Measurements from ENCODE around the gene NTMT1. TPM values are rescaled to one million over a fixed set of nuclear protein-coding genes. Genes with fewer than 3 reads are reported as not detected.
A peak's percentile ranks its signal among the peaks of the same experiment; 100 is the strongest.

The NTMT1 gene
- total RNA-seq, 1 donor from 2014 or later, result 40.8 TPM

GRCh38 chr9:129669946-129670345 is 44.0 kb downstream of the NTMT1 start:
- Histone ChIP-seq H3K36me3 (ENCODE audit: control insufficient read depth, insufficient read depth, low read length) (no peaks in the 10 kb centered on the region), H3K4me3 (ENCODE audit: low read depth, low read length) (no peak overlapping the region), H3K27me3 (ENCODE audit: control insufficient read depth, insufficient read depth, low read length) (peaks cover 33% of the 10 kb centered on the region)
- no peak for TF ChIP-seq CTCF (IDR thresholded peaks at IDR 0.05; ENCODE audit: insufficient read depth, low read length, severe bottlenecking)
- DNase-seq (ENCODE audit: low read depth), result no peak
- no peak for FAIRE-seq

GRCh38 chr9:129671065-129671464 is 45.1 kb downstream of the NTMT1 start:
- no peak for DNase-seq (ENCODE audit: low read depth)
- Histone ChIP-seq H3K36me3 (ENCODE audit: control insufficient read depth, insufficient read depth, low read length) (no peaks in the 10 kb centered on the region), H3K27me3 (ENCODE audit: control insufficient read depth, insufficient read depth, low read length) (peaks cover 35% of the 10 kb centered on the region), H3K4me3 (ENCODE audit: low read depth, low read length) (no peak overlapping the region)
- FAIRE-seq, result no peak
- no peak for TF ChIP-seq CTCF (IDR thresholded peaks at IDR 0.05; ENCODE audit: insufficient read depth, low read length, severe bottlenecking)

GRCh38 chr9:129671519-129671918 is 45.6 kb downstream of the NTMT1 start:
- DNase-seq (ENCODE audit: low read depth) (peak; percentile 17), FAIRE-seq (peak; percentile 23)
- Histone ChIP-seq H3K27me3 (ENCODE audit: control insufficient read depth, insufficient read depth, low read length) (peaks cover 35% of the 10 kb centered on the region), H3K4me3 (ENCODE audit: low read depth, low read length) (no peak overlapping the region), H3K36me3 (ENCODE audit: control insufficient read depth, insufficient read depth, low read length) (no peaks in the 10 kb centered on the region)
- no peak for TF ChIP-seq CTCF (IDR thresholded peaks at IDR 0.05; ENCODE audit: insufficient read depth, low read length, severe bottlenecking)

DNA sequence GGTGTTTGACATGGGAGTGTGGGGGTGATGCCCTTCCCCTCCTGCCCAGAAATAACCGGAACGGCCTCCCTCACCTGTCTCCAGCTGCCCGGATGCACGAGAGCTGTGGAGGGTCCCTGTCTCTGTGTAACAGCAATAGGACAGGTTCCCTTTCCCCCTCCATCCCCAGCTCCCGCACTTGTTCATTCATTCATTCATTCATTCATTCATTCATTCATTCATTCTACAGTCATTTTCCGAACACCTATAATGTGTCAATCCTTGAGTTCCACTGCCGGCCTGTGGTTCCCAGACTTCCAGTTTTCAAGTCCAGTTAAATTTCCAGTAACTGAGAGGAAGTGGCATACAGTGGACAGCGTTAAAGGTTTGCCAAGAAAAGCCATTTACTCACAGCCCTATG is 46.7 kb downstream of the NTMT1 start:
- Histone ChIP-seq H3K36me3 (ENCODE audit: control insufficient read depth, insufficient read depth, low read length) (no peaks in the 10 kb centered on the region), H3K4me3 (ENCODE audit: low read depth, low read length) (no peak overlapping the region), H3K27me3 (ENCODE audit: control insufficient read depth, insufficient read depth, low read length) (peaks cover 33% of the 10 kb centered on the region)
- no peak for FAIRE-seq
- no peak for TF ChIP-seq CTCF (IDR thresholded peaks at IDR 0.05; ENCODE audit: insufficient read depth, low read length, severe bottlenecking)
- DNase-seq (ENCODE audit: low read depth), result no peak

- DNase-seq (ENCODE audit: low read depth) (no peak), FAIRE-seq (no peak)
- no peaks in the 10 kb centered on the region for H3K36me3 ChIP-seq (ENCODE audit: control insufficient read depth, insufficient read depth, low read length)
- TF ChIP-seq CTCF (IDR thresholded peaks at IDR 0.05; ENCODE audit: insufficient read depth, low read length, severe bottlenecking), result no peak
- peaks cover 37% of the 10 kb centered on the region for H3K27me3 ChIP-seq (ENCODE audit: control insufficient read depth, insufficient read depth, low read length)
- H3K4me3 ChIP-seq (ENCODE audit: low read depth, low read length), result no peak overlapping the region
Measured at GRCh38 chr9:129673602-129674001, 47.6 kb downstream of the NTMT1 start.

DNA sequence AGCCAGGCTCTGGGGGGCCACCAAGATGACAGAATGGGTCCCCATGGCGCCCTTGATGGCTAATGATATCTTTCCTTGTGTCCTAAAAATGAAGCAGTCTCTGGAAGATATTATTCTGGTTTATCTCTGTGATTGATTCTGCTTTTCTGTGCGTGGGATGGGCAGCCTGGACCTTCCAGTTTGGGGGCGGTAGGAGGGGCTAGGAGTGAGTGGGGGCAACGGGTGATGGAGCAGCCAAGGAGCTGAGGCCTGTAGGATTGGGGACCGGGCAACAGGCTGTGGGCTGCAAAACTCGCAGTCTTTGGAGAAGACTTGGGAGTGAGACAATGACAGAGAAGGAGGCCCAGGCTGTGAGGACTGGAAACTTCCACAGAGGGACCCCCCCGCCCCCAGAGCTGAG is 48.3 kb downstream of the NTMT1 start:
- no peak for DNase-seq (ENCODE audit: low read depth)
- H3K27me3 ChIP-seq (ENCODE audit: control insufficient read depth, insufficient read depth, low read length), result peaks cover 38% of the 10 kb centered on the region
- no peak for TF ChIP-seq CTCF (IDR thresholded peaks at IDR 0.05; ENCODE audit: insufficient read depth, low read length, severe bottlenecking)
- H3K36me3 ChIP-seq (ENCODE audit: control insufficient read depth, insufficient read depth, low read length), result no peaks in the 10 kb centered on the region
- FAIRE-seq, result no peak
- no peak overlapping the region for H3K4me3 ChIP-seq (ENCODE audit: low read depth, low read length)
